ENCODE measurements around the gene GET4.

GRCh38 chr7:873367-874002 is 2.9 kb upstream of the GET4 start:
- TF ChIP-seq CTCF (IDR thresholded peaks at IDR 0.05): peak in 1 of 3 donors; percentile 85
- TF ChIP-seq POLR2A (IDR thresholded peaks at IDR 0.05): no peak

All from lower leg skin (tissue), 3 donors.